HG03135 (cell line): ENCODE measurements around the gene NKX1-1.
"Not testable (repeated sequence)": the region's sequence is repeated elsewhere in the genome, so short reads cannot be mapped to it uniquely, and the experiment has no call there.

Experiments used
- ATAC-seq: cut with Tn5 transposase; IDR thresholded peaks from one replicate; pipeline ENCODE4 v1.9.1; 2021; ENCODE audit warnings: mild to moderate bottlenecking, moderate library complexity; ENCODE audit not compliant: unreplicated experiment

Gene NKX1-1

GRCh38 chr4:1375051-1375721 lies 31.1 kb downstream of the NKX1-1 start:
- ATAC-seq, result no peak

GRCh38 chr4:1374706-1375045 lies 31.6 kb downstream of the NKX1-1 start:
- no peak for ATAC-seq

DNA sequence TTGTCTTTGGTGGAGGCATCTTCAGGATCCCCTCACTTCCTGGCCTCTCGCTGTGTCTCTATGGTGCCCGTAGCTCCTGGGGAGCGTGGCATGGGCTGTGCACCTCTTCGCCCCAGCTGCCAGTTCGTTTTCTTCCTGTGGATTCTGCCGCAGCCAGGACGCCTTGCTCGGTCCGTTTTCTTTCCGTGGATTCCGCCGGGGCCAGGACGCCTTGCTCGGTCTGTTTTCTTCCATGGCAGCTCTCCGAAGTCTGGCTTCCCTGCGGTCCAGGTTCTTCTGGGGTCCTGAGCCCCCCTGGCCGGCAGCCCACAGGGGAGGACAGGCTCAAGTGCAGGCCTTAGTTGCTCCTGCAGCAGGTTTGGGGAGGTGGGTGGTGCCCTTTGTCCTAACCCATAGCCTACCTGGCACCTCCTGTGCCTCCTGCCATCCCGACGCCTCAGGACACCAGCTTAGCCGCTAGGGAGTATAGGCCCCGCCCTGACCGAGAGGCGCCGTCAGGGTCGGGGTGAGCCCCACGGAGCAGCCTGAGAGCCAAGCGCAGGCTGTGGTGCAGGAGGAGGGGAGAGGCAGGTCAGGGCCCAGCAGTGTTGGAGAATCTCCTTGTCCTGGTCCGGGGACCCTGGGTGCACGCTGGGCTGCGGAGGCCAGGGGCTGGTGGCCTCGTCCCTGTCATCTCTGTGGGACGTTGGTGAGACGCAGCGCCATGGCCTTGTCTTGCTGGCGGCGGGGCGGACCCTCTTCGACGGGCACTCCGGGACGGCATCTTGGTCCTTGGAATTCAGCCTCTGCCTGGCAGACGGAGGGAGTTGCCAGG lies 32.1 kb downstream of the NKX1-1 start:
- ATAC-seq, result no peak

GRCh38 chr4:1372576-1372975 lies 33.7 kb downstream of the NKX1-1 start:
- not testable (repeated sequence) for ATAC-seq

GRCh38 chr4:1371176-1372165 lies 34.8 kb downstream of the NKX1-1 start:
- ATAC-seq, result no peak

DNA sequence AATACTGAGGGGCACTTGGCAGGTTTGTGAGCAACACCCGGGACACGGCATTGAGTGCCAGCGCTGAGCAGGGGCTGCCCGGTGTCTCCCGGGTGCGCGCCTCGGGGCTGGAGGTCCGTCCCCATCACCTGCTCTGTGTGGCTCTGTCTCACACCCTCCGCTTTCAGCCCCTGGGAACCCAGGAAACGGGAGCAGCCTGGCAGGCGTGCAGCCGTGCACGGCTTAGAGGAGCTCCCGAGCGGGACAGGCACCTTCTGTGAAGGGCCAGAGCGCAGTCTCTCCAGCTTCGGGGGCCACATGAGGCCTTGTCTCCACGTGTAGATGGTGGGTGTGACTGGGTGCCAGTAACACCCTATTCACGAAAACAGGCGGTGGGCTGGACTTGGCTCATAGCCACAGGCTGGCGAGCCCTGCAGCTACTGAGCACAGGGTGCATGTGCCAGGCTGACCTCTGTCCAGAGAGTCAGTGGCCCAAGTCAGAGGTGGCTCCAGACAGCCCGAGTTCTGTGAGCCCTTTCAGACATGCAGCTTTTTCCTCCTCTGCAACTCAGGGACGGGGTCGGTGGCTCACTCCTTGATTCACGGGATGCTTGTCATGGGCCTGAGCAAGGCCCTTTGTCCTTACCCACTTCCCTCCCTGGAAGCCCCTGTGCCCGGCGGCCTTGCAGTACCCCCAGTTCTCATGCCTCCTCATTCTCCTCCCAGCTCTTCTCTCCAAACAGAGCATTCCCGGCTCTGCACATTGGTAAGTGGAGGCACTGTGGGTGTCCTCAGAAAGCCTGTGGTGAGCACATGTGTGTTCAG lies 35.7 kb downstream of the NKX1-1 start:
- no peak for ATAC-seq

DNA sequence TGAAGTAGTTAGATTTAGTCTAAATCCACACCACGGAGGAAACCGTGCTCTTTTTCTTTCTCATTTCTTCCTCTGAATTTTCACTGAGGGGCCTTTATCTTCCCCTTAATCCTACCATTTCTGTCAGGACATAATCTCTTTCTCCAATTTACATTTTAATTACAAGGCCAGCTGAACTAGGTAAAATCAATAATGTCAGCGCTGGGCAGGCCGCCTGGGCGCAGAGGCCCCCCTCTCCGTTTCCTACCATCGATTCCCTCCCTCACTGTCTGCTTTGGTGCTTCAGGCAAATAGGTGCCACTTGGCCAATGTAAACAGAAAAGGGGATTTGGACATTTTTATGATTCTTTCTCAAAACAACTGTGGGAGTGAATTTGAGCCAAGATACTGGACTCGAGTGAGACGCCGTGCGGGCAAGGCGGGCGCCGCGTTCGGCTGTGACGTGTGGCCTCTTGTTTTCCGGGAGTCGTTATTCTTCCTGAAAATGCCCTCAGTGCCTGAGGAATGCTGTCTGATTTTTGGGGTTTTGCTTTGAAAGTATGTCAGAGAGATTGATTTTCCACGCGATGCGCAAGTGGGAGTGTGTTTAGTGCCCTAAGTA lies 36.7 kb downstream of the NKX1-1 start:
- ATAC-seq, result no peak

- no peak for ATAC-seq
Observed at GRCh38 chr4:1369091-1369450, 37.2 kb downstream of the NKX1-1 start.

DNA sequence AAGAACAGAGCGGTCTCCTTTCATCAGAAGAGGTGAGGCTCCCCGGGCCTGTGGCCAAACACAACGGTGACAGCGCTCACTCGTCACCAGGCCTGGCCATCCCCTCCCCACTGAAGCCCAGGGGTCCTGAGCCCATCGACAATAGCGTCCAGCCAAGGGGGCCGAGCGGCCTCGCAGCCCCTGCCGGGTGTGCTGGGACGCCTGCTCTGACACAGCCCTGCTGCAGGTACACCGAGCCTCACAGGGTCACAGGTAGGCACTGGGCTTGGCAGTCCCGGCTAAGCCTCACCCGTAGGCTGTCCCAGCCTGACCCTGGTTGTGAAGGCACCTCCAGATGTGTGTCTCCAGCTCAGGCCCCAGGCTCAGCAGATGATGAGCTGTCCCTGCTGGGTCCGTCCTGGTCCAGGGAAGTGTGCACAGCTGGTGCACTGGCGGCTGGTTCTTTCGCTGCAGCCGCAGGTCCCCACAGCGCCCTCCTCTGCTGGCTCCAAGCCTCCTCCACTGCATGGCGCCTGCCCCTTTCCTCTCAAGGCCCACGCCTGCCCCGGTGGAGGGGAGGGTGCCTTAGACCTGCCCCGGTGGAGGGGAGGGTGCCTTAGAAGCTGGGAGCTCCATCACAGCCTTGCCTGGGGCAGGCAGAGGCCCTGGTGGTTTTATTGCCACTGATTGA lies 37.7 kb downstream of the NKX1-1 start:
- ATAC-seq, result no peak

- no peak for ATAC-seq
Observed at GRCh38 chr4:1367936-1368289, 38.3 kb downstream of the NKX1-1 start.

DNA sequence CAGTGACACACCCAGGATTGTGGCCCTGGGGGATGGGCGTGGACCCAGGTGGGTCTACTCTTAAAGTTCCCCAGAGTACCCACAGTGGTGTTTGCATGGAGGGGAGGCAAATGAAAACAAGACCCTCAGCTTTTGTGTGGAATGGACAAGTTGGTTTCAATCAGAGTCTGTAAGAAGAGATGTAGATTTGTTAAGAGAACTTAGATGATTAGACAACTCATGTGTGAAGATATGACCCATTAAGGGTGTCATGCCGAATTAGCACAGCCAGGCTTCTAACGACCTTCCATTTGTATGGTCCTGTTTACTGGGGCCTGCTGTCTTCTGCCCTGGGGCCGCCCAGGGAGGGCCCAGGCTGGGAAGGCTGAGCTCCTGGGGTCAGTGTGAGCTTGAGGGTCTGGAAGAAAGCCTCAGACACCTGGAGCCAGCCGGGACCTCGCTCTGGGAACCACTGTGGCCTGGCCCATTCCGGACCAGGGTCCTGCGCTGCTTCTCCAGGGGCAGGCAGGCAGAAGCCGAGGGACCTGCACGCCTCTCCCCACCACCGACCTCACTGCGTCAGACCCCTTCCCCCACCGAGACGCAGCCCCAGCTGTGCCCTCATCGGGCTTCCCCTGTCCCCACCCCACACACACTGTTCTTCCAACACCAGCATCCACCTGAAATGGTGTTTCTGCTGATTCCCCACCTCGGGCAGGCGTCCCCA lies 38.9 kb downstream of the NKX1-1 start:
- ATAC-seq, result no peak

- ATAC-seq, result no peak
Observed at GRCh38 chr4:1366371-1367229, 39.6 kb downstream of the NKX1-1 start.

DNA sequence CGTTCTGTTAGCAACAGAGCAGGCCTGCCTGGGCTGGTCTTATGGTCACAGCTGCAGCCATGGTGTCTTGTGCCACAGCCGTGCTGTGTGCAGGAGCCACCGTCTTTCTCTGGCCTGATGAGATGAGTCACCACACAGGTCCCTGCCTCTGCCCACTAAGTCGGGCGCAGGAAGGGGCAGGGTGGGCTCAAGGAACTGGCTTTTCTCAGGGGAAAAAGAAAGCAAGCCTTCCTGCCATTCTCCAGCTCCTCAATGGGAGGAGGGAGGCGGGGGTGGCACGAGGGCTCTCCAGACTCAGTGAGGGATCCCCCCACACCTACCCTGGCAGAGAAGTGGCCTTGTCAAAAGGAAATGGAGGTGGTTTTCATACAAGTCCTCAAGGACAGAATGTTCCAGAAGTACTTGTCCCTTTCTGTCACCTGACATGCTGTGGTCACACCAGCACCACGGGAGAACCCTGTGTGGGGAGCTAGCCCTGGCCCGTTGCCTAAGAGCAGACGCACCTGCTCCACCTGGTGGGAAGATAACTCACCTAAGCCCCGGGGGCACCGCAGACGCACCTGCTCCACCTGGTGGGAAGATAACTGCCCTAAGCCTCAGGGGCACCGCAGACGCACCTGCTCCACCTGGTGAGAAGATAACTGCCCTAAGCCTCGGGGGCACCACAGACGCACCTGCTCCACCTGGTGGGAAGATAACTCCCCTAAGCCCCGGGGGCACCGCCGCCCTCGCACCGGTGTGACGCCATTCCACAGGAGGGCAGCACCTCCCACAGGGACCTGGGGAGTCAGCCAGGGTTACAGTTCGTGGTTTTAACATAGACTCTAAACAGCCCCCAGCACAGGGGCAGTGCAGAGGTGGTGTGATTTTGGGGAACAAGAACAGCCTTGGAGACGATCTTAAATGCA lies 40.7 kb downstream of the NKX1-1 start:
- no peak for ATAC-seq

DNA sequence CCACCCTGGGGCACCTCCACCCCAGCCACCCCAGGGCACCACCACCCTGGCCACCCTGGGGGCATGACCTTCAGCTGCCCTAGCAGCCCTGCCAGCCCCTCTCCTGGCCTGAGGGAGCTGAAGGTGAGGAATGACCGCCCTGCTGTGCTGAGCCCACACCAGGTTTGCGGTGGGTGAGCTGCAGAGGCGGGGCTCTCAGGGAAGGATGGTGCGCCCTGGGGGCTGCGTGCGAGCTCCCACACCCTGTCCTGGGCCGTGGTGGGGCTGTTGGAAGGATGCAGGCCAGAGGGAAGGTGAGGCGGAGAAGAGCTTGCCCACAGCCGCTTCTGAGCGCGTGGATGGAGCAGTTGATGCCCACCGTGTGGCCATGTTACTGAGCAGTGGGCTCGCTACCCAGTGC lies 41.5 kb downstream of the NKX1-1 start:
- ATAC-seq, result no peak

DNA sequence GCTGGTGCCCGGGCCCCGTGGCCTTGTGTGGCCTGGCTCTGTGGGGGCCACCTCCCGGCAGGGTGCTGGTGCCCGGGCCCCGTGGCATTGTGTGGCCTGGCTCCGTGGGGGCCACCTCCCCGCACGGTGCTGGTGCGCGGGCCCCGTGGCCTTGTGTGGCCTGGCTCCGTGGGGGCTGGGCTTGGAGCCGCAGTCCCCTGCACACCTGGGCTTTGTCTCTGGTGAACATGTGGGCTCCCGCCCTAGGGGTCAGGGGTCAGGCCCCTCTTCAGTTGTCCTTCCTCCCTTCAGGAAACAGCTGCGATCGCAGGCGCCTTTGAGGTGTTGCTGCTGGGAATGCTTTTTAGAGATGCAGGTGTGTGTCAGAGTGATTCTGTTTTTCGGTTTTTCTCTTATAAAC lies 42.0 kb downstream of the NKX1-1 start:
- ATAC-seq, result no peak

DNA sequence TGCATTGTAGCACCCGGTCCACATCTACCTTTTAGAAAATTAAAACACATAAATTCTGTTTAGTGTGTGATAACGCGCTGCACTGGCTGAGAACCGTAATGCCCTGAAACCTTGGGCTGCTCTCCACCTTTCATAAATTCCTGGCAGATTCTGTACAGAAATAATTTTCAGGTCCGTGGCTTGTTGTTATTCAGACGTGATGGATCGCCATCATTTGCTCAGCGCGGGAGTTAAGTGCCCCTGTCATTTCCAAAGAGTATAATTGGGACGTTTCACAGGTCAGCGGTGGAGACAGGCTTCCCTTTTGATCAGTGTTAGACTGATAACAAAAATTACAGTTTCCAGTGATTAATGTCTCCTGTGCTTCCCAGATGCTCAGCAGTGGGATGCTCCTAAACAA lies 42.7 kb downstream of the NKX1-1 start:
- ATAC-seq, result no peak

- no peak for ATAC-seq
Observed at GRCh38 chr4:1362521-1362920, 43.7 kb downstream of the NKX1-1 start.
